NCI-H82 (cell line): ENCODE data around the gene SPTBN1.

Experiments used
- DNase-seq: peaks from one replicate; lab custom pipeline; 2025; lab: John Stamatoyannopoulos, UW

SPTBN1 gene

DNA sequence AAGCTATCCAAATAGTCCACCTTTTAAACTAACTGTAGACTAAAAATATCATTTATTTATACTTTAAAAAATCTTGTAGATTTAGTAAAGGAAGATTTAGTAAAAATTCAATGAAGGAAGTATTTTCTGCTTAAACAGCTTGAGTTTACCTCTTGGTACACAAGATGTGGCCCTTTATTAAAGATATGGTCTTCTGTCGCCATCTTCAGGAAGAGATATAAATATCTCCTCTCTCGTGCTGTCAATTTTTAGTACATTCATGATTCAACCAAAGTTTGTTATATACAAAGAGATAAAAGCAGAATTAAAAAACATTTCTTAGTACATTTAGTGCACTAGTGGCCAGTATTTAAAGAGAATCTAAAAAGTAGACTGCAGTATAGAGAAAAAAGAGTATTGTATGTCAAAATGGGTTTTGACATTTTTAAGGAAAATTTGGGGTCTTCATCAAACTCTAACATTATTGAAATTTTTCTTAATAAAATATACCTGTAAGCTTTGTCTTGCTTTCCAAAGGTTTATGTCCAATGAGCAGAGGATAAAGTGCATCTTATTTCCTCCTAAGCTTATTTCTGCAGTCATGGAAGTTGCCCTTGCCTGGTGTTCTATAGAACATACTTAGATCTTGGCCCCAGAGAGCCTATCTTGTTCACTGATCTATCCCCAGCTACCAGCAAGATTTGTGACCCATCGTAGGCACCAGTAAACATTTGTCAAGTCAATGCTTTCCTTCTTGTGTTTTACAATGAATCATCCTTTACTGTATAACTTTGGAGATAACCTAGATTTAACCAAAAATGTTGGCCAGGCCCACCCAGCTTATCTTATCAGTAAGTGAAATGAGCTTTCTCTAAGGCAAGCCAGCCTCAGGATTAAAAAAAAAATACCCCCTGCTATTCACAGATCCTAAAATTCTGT lies 248.8 kb downstream of the SPTBN1 start:
- DNase-seq, result peak; percentile 74

DNA sequence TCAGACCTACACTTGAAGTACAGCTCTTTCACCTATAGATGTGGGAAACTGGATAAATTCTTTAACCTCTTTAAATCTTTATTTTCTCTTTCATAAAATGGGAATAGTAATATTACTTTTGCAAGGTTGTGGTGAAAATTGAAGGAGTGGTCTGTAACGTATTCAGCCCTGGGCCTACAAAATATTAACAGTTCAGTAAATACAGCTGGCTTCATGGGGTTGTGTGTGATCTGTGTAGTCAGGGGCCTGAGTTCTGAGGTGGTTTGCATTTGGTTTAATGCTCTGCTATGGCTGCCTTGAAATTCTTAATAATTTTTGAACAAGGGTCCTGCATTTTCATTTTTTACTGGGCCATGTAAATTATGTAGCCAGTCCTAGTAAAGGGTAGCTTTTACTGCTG lies 250.5 kb downstream of the SPTBN1 start:
- DNase-seq, result no peak

DNA sequence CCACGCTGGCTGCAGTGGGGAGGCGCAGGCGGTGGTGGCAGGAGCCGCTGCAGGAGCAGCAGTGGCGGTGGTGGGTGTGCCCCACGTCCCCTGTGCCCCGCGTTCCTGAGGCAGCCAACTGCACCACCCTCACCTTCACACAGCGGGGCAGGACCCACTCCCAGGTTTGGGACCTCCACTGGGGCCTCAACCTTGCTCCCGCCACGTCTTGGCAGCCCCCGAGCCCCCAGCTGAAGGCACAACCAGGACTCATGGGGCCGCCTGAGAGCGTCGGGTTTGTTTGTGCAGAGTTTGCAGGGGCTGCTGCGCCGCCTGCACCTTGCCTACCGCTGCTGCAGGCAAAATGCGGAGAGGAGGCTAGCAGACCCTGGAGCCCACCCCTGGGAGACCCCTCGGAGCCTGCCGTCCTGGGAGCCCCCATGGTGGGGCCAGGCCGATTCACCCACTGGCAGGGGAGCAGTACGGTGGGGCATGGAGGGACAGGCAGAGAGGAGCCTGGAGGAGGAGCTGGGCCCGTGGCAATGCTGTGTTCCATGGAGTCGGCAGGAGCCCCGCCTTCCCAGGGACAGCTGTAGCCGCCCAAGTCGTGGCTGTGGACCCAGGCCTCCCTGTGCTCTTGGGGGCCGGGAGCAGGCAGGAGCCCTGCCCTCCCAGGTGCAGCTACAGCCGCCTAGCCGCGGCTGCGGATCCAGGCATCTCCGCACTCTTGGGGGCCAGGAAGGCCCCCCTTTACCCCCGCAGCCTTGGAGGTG lies 252.6 kb downstream of the SPTBN1 start:
- DNase-seq, result no peak

DNA sequence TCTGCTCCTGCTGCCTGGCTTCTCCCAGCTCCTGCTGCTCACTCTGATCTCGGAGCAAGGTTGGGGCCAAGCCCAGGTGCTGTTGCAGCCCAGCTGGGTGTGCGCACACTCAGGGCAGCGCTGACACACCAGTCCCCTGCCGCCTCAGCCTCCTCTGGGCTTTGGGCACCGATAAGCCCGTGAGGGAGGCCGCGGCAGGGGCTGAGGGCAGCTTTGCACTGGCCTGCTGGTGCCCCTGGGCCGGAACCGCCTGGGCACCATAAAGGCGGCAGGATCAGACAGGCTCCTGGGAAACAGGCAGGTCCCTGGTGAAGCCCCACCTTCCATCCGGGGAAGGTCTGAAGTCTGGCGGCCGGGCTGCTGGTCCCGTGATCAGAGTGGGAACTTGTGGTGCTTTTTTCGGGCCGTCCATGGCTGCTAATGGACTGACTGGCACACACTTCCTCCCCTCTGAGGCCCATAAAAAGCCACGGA lies 253.2 kb downstream of the SPTBN1 start:
- DNase-seq, result no peak

DNA sequence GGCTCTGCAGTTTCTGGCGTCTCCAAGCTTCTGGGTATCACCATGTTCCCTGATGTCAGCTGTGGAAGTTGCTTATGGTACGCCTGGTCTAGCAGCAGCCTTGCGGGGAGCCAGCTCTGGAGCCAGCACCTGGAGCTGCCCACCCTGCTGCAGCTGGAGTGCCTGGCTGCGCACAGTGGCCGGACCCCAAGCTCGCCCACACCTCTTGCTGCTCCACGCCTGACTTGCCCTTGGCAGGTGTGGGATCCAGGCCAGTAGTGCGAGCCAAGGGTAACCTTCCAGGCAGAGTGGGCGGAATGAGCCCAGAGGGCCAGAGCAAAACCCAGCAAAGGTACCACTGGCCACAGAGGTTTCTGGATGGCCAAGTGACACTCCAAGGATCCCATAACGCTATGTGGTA lies 254.1 kb downstream of the SPTBN1 start:
- no peak for DNase-seq

DNA sequence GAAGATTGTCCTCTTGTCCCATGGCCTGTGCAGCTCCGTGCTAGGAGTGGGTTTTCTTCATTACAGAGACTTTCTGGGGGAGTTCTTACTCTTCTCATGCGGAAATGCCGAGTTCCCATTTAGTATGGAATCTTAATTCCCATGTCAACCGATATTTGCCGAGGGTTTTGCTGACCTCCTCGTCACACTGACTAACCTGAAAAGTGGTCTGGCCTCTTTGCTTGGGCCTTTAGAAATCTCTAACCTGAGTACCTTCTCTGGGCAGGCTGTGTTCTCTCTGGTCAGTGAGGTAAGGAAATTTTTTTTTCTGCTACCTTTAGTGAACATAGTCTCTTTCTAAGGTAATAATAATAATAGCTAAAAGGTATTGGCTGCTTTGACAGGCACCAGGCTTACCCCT lies 256.4 kb downstream of the SPTBN1 start:
- no peak for DNase-seq

DNA sequence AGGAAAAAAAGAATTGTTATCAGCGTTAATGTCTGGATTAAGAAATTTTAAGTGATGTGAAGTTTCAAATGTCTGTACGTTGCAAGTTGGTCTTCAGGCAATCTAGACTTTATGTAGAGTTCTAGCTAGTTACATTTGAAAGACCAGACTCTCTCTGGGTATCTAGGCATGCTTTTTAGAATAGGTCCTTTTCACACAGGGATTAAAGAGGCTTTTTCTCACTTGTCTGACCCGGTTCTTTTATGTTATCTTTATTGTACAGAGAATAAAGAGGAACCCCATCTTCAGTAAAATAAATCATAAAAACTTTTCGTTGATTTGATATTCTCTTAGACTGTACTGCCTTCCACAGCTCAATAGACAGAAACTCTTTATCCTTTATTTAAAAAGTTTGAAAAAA lies 258.9 kb downstream of the SPTBN1 start:
- no peak for DNase-seq

DNA sequence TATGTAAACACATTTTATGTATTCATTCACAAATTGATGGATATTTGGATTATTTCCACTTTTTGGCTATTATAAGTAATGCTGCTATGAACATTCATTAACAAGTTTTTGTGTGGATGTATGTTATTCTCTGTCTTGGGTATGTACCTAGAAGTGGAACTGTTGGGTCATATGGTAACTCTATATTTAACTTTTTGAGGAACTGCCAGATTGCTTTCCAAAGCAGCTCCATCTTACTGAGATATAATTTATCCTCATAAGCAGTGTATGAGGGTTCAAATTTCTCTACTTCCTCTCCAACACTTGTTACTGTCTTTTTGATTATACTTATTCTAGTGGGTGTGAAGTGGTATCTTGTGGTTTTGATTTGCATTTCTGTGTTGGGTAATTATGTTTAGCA lies 260.2 kb downstream of the SPTBN1 start:
- no peak for DNase-seq

DNA sequence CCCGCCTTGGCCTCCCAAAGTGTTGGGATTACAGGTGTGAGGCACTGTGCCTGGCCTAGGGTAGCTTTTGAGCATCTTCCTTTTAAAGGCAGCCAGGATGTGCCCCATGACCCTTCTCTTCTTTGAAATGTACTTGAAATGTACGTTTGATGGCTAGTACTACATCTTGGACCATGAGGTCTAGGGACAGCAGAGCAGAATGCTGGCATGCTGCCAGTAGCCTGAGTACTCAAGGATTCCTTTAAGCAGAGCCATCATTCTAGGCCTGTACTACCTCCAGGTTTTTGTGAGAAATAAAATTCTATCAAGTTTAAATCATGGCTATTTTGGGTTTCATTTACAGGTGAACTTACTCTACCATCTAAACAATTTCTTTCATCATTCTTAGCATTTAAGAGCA lies 264.4 kb downstream of the SPTBN1 start:
- DNase-seq, result peak; percentile 50
